IMR-90 (cell line): ENCODE results near the gene VILL. TPM values are rescaled to one million over a fixed set of nuclear protein-coding genes. Genes with fewer than 3 reads are reported as not detected.

ENCODE experiments used
- ATAC-seq: fragments of 200-7000 bp; cut with Tn5 transposase; 2 replicates; pipeline ENCODE4 v1.9.1; 2020; ENCODE audit warnings: low read depth, mild to moderate bottlenecking, moderate library complexity
- BruUV-seq: library from RNA; stranded (reverse); fragments of 400-500 nt; replicated peaks from 2 replicates; lab custom pipeline; 2021; lab: Mats Ljungman, UMichigan
- CTCF ChIA-PET: fragments of 300-600 bp; formaldehyde crosslinking; extraction: SDS; loops from one replicate; lab custom pipeline; 2021; ENCODE audit warnings: antibody characterized with exemption; lab: Yijun Ruan, JAX
- POLR2A ChIA-PET: fragments of 300-600 bp; sonication (Branson Sonifier 250); formaldehyde crosslinking; loops from one replicate; lab custom pipeline; 2022; ENCODE audit warnings: antibody characterized with exemption; ENCODE audit not compliant: unreplicated experiment; lab: Charles Lee
- DNase-seq: peaks from one replicate; pipeline ENCODE4 v3.0.0; 2013
- H2AFZ ChIP-seq: replicated peaks from 2 replicates; pipeline ENCODE3; 2013; ENCODE audit warnings: low read length, mild to moderate bottlenecking; ENCODE audit not compliant: poor library complexity
- H2AK5ac ChIP-seq: 2 replicates; pipeline ENCODE4 v1.6.1; 2013; ENCODE audit warnings: low read depth, low read length, inconsistent platforms
- H2AK9ac ChIP-seq: replicated peaks from 2 replicates; pipeline ENCODE3; 2013; ENCODE audit warnings: mild to moderate bottlenecking, low read depth, low read length, moderate library complexity; ENCODE audit not compliant: poor library complexity
- H2BK120ac ChIP-seq: 2 replicates; pipeline ENCODE4 v1.6.1; 2013; ENCODE audit warnings: low read depth, low read length, inconsistent platforms
- H2BK15ac ChIP-seq: 3 replicates; pipeline ENCODE4 v1.6.1; 2013; ENCODE audit warnings: low read depth, low read length, inconsistent platforms
- H2BK20ac ChIP-seq: 2 replicates; pipeline ENCODE4 v1.6.1; 2013; ENCODE audit warnings: low read depth, mild to moderate bottlenecking, inconsistent platforms, low read length, moderate library complexity
- H2BK5ac ChIP-seq: 2 replicates; pipeline ENCODE4 v1.6.1; 2013; ENCODE audit warnings: mild to moderate bottlenecking, low read depth, low read length, inconsistent platforms; ENCODE audit not compliant: poor library complexity, severe bottlenecking
- H3K14ac ChIP-seq: replicated peaks from 2 replicates; pipeline ENCODE4 v1.6.1; 2013; ENCODE audit warnings: low read depth, low read length, inconsistent platforms
- H3K18ac ChIP-seq: 2 replicates; pipeline ENCODE4 v1.6.1; 2013; ENCODE audit warnings: low read depth, low read length, control low read depth
- H3K23ac ChIP-seq: 2 replicates; pipeline ENCODE4 v1.6.1; 2013; ENCODE audit warnings: low read depth, low read length, inconsistent platforms
- H3K27ac ChIP-seq: 2 replicates; pipeline ENCODE4 v1.5.1; 2013; ENCODE audit warnings: mild to moderate bottlenecking, control low read depth, low read length; ENCODE audit not compliant: insufficient read depth
- H3K27me3 ChIP-seq: 2 replicates; pipeline ENCODE4 v1.6.1; 2013; ENCODE audit warnings: low read length; ENCODE audit not compliant: control insufficient read depth, insufficient read depth
- H3K36me3 ChIP-seq: 2 replicates; pipeline ENCODE4 v1.6.1; 2013; ENCODE audit warnings: low read length, mixed read lengths; ENCODE audit not compliant: control insufficient read depth, insufficient read depth
- H3K4ac ChIP-seq: 2 replicates; pipeline ENCODE4 v1.6.1; 2013; ENCODE audit warnings: low read depth, low read length, inconsistent platforms
- H3K4me1 ChIP-seq: 2 replicates; pipeline ENCODE4 v1.6.1; 2013; ENCODE audit warnings: low read length, mixed read lengths; ENCODE audit not compliant: control insufficient read depth, insufficient read depth
- H3K4me2 ChIP-seq: 2 replicates; pipeline ENCODE4 v1.6.1; 2013; ENCODE audit warnings: low read depth, mild to moderate bottlenecking, control low read depth, low read length, moderate library complexity
- H3K4me3 ChIP-seq: 2 replicates; pipeline ENCODE4 v1.5.1; 2013; ENCODE audit warnings: low read depth, mild to moderate bottlenecking, control low read depth, low read length, moderate library complexity; ENCODE audit not compliant: insufficient read depth
- H3K56ac ChIP-seq: 2 replicates; pipeline ENCODE4 v1.6.1; 2013; ENCODE audit warnings: low read length, inconsistent platforms; ENCODE audit not compliant: insufficient read depth; ENCODE audit errors: extremely low read depth
- H3K79me1 ChIP-seq, 2 experiments: 2 replicates each; pipeline ENCODE4 v1.6.1; 2013; ENCODE audit warnings: low read length in 2 of 2, inconsistent platforms in 1 of 2, low read depth in 1 of 2
- H3K9ac ChIP-seq: 2 replicates; pipeline ENCODE4 v1.6.1; 2013; ENCODE audit warnings: low read depth, low read length, control low read depth
- H3K9me1 ChIP-seq: 2 replicates; pipeline ENCODE4 v1.6.1; 2013; ENCODE audit warnings: low read length, inconsistent platforms; ENCODE audit not compliant: insufficient read depth
- H3K9me3 ChIP-seq: 2 replicates; pipeline ENCODE4 v1.6.1; 2013; ENCODE audit warnings: low read length; ENCODE audit not compliant: control insufficient read depth, insufficient read depth
- H4K20me1 ChIP-seq: 2 replicates; pipeline ENCODE4 v1.6.1; 2013; ENCODE audit warnings: low read length, inconsistent platforms; ENCODE audit not compliant: insufficient read depth
- H4K5ac ChIP-seq: 2 replicates; pipeline ENCODE4 v1.6.1; 2013; ENCODE audit warnings: mild to moderate bottlenecking, low read depth, low read length, control low read depth
- H4K8ac ChIP-seq, 2 experiments: 2 replicates each; pipeline ENCODE4 v1.6.1; 2013; ENCODE audit warnings: low read depth in 2 of 2, low read length in 2 of 2, control low read depth in 1 of 2, inconsistent platforms in 1 of 2
- H4K91ac ChIP-seq: 2 replicates; pipeline ENCODE4 v1.6.1; 2013; ENCODE audit warnings: low read depth, low read length, inconsistent platforms; ENCODE audit not compliant: insufficient read depth
- BHLHE40 ChIP-seq: fragments of 150-350 bp; IDR thresholded peaks from 2 replicates; pipeline ENCODE4 v1.6.1; 2016; ENCODE audit warnings: mild to moderate bottlenecking, low read depth, low read length
- CEBPB ChIP-seq: IDR thresholded peaks from 2 replicates; pipeline ENCODE4 v1.6.1; 2012; ENCODE audit warnings: low read depth, low read length, improper control_type of control experiment
- CHD1 ChIP-seq: IDR thresholded peaks from 2 replicates; pipeline ENCODE4 v1.6.1; 2012; ENCODE audit warnings: low read depth, low read length, improper control_type of control experiment
- CTCF ChIP-seq: conservative IDR thresholded peaks from 2 replicates; pipeline ENCODE4 v1.5.1; 2012; ENCODE audit warnings: mild to moderate bottlenecking, low read depth, low read length, improper control_type of control experiment
- ELK1 ChIP-seq: fragments of 150-350 bp; IDR thresholded peaks from 2 replicates; pipeline ENCODE4 v1.6.1; 2016; ENCODE audit warnings: low read depth, mild to moderate bottlenecking, low read length, moderate library complexity, borderline replicate concordance
- FOS ChIP-seq: fragments of 150-350 bp; IDR thresholded peaks from 2 replicates; pipeline ENCODE4 v1.6.1; 2016; ENCODE audit warnings: low read depth, low read length
- MAFK ChIP-seq: IDR thresholded peaks from 2 replicates; pipeline ENCODE4 v1.6.1; 2012; ENCODE audit warnings: low read depth, low read length, improper control_type of control experiment
- MAZ ChIP-seq: IDR thresholded peaks from 2 replicates; pipeline ENCODE4 v1.6.1; 2012; ENCODE audit warnings: low read depth, mild to moderate bottlenecking, low read length, improper control_type of control experiment, moderate library complexity, borderline replicate concordance
- MXI1 ChIP-seq: IDR thresholded peaks from 2 replicates; pipeline ENCODE4 v1.6.1; 2012; ENCODE audit warnings: low read depth, mild to moderate bottlenecking, low read length, moderate library complexity, borderline replicate concordance
- NFE2L2 ChIP-seq: fragments of 150-350 bp; IDR thresholded peaks from 2 replicates; pipeline ENCODE4 v1.6.1; 2016; ENCODE audit warnings: low read depth, mild to moderate bottlenecking, low read length
- POLR2A ChIP-seq: IDR thresholded peaks from 2 replicates; pipeline ENCODE4 v1.6.1; 2012; ENCODE audit warnings: mild to moderate bottlenecking, low read depth, low read length
- RAD21 ChIP-seq: IDR thresholded peaks from 2 replicates; pipeline ENCODE4 v1.6.1; 2012; ENCODE audit warnings: low read length, improper control_type of control experiment
- RCOR1 ChIP-seq: IDR thresholded peaks from 2 replicates; pipeline ENCODE4 v1.6.1; 2012; ENCODE audit warnings: mild to moderate bottlenecking, low read length, improper control_type of control experiment; ENCODE audit not compliant: insufficient replicate concordance
- RFX5 ChIP-seq: IDR thresholded peaks from 2 replicates; pipeline ENCODE4 v1.8.0; 2012; ENCODE audit warnings: low read depth, mild to moderate bottlenecking, low read length, moderate library complexity
- SMC3 ChIP-seq: fragments of 150-350 bp; IDR thresholded peaks from 2 replicates; pipeline ENCODE4 v1.6.1; 2016; ENCODE audit warnings: low read depth, mild to moderate bottlenecking, antibody characterized with exemption, low read length, moderate library complexity
- USF2 ChIP-seq: fragments of 150-350 bp; IDR thresholded peaks from 2 replicates; pipeline ENCODE4 v1.6.1; 2017; ENCODE audit warnings: mild to moderate bottlenecking, antibody characterized with exemption, low read length, low read depth
- WGBS, 2 experiments: methylation state at CpG; one replicate each; pipeline versions ENCODE4 v1.1.5 to v1.1.7; 2013; ENCODE audit warnings: missing lambda C conversion rate in 2 of 2; ENCODE audit not compliant: insufficient read length in 1 of 2; ENCODE audit errors: extremely low coverage in 2 of 2; 5-methylcytosine and 5-hydroxymethylcytosine counted together
- dilution Hi-C: fragments of 300-500 bp; cut with HindIII; formaldehyde crosslinking; loops from one replicate; pipeline ENCODE4 v1.14.3; 2018; ENCODE audit warnings: low sequenced_read_pairs; ENCODE audit not compliant: unreplicated experiment
- in situ Hi-C: fragments of 300-500 bp; cut with MboI; formaldehyde crosslinking; loops from 3 replicates; pipeline ENCODE4 v1.14.3; 2019; ENCODE audit warnings: low sequenced_read_pairs, inconsistent platforms, mixed read lengths
- intact Hi-C: fragments of 100-400 bp; cut with micrococcal nuclease; formaldehyde crosslinking; loops from 2 replicates; pipeline ENCODE4 v1.10.0; 2022
- polyA plus RNA-seq, 3 experiments: library from polyadenylated mRNA; depleted of rRNA; stranded (reverse); fragments of >200 nt; gene quantifications; 2 replicates each; pipeline ENCODE4 v1.2.3, GENCODE V29; 2012; ENCODE audit warnings: low replicate concordance in 1 of 3
- total RNA-seq: library from RNA; depleted of rRNA; stranded (reverse); fragments of >200 nt; gene quantifications from 2 replicates; pipeline ENCODE4 v1.2.3, GENCODE V29; 2012

Gene VILL
- total and polyA plus RNA-seq, 2 of the 4 experiments (the other 2 are of a cell fraction) = 2.3 to 4.7 TPM

- no peak for ATAC-seq
- Histone ChIP-seq H2AK5ac (no peak overlapping the region), H3K4me2 (no peak overlapping the region), H2BK15ac (no peak overlapping the region), H3K9me1 (peaks cover 25% of the 10 kb centered on the region), H3K27ac (no peak overlapping the region), H4K20me1 (peaks cover 6% of the 10 kb centered on the region; the same call in 1 of the 2 replicates), H4K8ac (no peak overlapping the region), H2BK5ac (no peak overlapping the region), H4K5ac (no peak overlapping the region), H2AK9ac (no peak overlapping the region), H2BK120ac (no peak overlapping the region), H3K4ac (no peak overlapping the region), H3K23ac (no peak overlapping the region), H3K4me1 (peaks cover 8% of the 10 kb centered on the region; the same call in 1 of the 2 replicates), H3K36me3 (peaks cover 31% of the 10 kb centered on the region), H3K4me3 (no peak overlapping the region), H3K9ac (no peak overlapping the region), H3K9me3 (no peaks in the 10 kb centered on the region), H4K91ac (no peak overlapping the region), H3K18ac (no peak overlapping the region), H2BK20ac (no peak overlapping the region), H3K27me3 (no peaks in the 10 kb centered on the region), H3K56ac (no peak overlapping the region), H3K79me1 (peaks cover under 1 to 16% of the 10 kb centered on the region in 2 experiments; a peak in 2 of 4 replicates), H2AFZ (no peak overlapping the region), H3K14ac (no peak overlapping the region)
- TF ChIP-seq BHLHE40 = no peak
- no peak for TF ChIP-seq USF2
- no peak for TF ChIP-seq NFE2L2
- no peak for TF ChIP-seq MAZ
- no peak for TF ChIP-seq RAD21
- no peak for TF ChIP-seq CTCF
- TF ChIP-seq SMC3 = no peak
- TF ChIP-seq CHD1 = no peak
- no peak for TF ChIP-seq RFX5
- no peak for TF ChIP-seq CEBPB
- TF ChIP-seq RCOR1 = no peak
- no peak for TF ChIP-seq MAFK
- TF ChIP-seq POLR2A = no peak
- no peak for TF ChIP-seq FOS
- TF ChIP-seq ELK1 = no peak
- no peak for TF ChIP-seq MXI1
- in situ Hi-C loops (no loop called here), intact Hi-C loops (no loop called here), dilution Hi-C loops (no loop called here)
- WGBS, 2 experiments = 100% methylated on average over 1 of the region's 5 CpGs; no CpG with 5 or more reads in 1 of the 2 experiments
- ChIA-PET POLR2A (no interaction called here), CTCF (interaction anchor here (1.6 kb wide), 1 partner anchor 116 kb away, joined by 4 read pairs; no protein-coding TSS in a partner anchor)
- DNase-seq = no peak
- no TSS peak for BruUV-seq
Observed at GRCh38 chr3:37970802-37971201, 19.8 kb upstream of the VILL start.
